HG02938 (cell line): ENCODE measurements around the gene FYTTD1.

Source experiments
- ATAC-seq: cut with Tn5 transposase; IDR thresholded peaks from one replicate; pipeline ENCODE4 v1.9.1; 2021; ENCODE audit warnings: mild to moderate bottlenecking, moderate library complexity; ENCODE audit not compliant: unreplicated experiment

The FYTTD1 gene

GRCh38 chr3:197791892-197792647 lies 42.4 kb downstream of the FYTTD1 start:
- peak; percentile 24 for ATAC-seq

- ATAC-seq: no peak
Measured at GRCh38 chr3:197793247-197793646, 43.6 kb downstream of the FYTTD1 start.

- no peak for ATAC-seq
Measured at GRCh38 chr3:197794115-197794514, 44.4 kb downstream of the FYTTD1 start.

- no peak for ATAC-seq
Measured at GRCh38 chr3:197795200-197795599, 45.5 kb downstream of the FYTTD1 start.

- ATAC-seq: no peak
Measured at GRCh38 chr3:197796087-197796486, 46.4 kb downstream of the FYTTD1 start.

GRCh38 chr3:197798863-197799262 lies 49.2 kb downstream of the FYTTD1 start:
- ATAC-seq: peak; percentile 48

- no peak for ATAC-seq
Measured at GRCh38 chr3:197800379-197800778, 50.7 kb downstream of the FYTTD1 start.

- no peak for ATAC-seq
Measured at GRCh38 chr3:197801891-197802778, 52.5 kb downstream of the FYTTD1 start.

GRCh38 chr3:197802779-197803459 lies 53.2 kb downstream of the FYTTD1 start:
- no peak for ATAC-seq

GRCh38 chr3:197804511-197804910 lies 54.8 kb downstream of the FYTTD1 start:
- no peak for ATAC-seq

GRCh38 chr3:197807969-197808587 lies 58.4 kb downstream of the FYTTD1 start:
- ATAC-seq: no peak

GRCh38 chr3:197809356-197810020 lies 59.8 kb downstream of the FYTTD1 start:
- ATAC-seq: no peak

GRCh38 chr3:197810901-197811300 lies 61.2 kb downstream of the FYTTD1 start:
- no peak for ATAC-seq

GRCh38 chr3:197811343-197811742 lies 61.7 kb downstream of the FYTTD1 start:
- ATAC-seq: no peak

GRCh38 chr3:197814372-197814771 lies 64.7 kb downstream of the FYTTD1 start:
- no peak for ATAC-seq

GRCh38 chr3:197820550-197821335 lies 71.1 kb downstream of the FYTTD1 start:
- ATAC-seq: no peak

- ATAC-seq: no peak
Measured at GRCh38 chr3:197829397-197830045, 79.8 kb downstream of the FYTTD1 start.

- ATAC-seq: no peak
Measured at GRCh38 chr3:197830308-197830966, 80.8 kb downstream of the FYTTD1 start.

GRCh38 chr3:197830967-197831313 lies 81.3 kb downstream of the FYTTD1 start:
- ATAC-seq: no peak
